ENCODE data around the gene RGS9.
"Not testable (repeated sequence)": the region's sequence is repeated elsewhere in the genome, so short reads cannot be mapped to it uniquely, and the experiment has no call there.

The RGS9 gene

DNA sequence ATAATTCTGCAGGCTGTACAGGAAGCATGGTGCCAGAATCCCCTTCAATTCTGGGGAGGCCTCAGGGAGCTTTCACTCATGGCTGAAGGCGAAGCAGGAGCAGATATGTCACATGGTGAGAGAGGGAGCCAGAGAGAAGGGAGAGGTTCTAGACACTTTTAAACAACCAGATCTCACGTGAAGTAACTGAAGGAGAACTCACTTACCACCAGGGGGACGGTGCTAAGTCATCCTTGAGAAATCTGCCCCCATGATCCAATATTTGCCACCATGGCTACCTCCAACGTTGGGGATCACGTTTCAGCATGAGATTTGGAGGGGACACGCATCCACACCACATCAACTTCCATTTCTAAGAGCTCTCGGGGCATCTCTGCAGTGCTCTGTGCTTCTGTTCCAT, 43.2 kb upstream of the RGS9 start:
- Histone ChIP-seq H3F3A (ENCODE audit: insufficient read depth, low read length) (no peaks in the 10 kb centered on the region), H3K27me3 (replicated peaks; ENCODE audit: insufficient read depth, low read length) (no peaks in the 10 kb centered on the region), H3K9me3 (replicated peaks; ENCODE audit: insufficient read depth, low read length) (no peaks in the 10 kb centered on the region), H3K4me3 (ENCODE audit: low read length) (no peak overlapping the region), H3K36me3 (replicated peaks; ENCODE audit: insufficient read depth, low read length) (no peaks in the 10 kb centered on the region), H4K20me1 (ENCODE audit: insufficient read depth, low read length) (no peaks in the 10 kb centered on the region), H3K4me1 (ENCODE audit: low read length) (no peaks in the 10 kb centered on the region), H3K9ac (ENCODE audit: low read length) (no peak overlapping the region), H2AFZ (ENCODE audit: low read length) (no peak overlapping the region), H3K79me2 (ENCODE audit: low read length) (no peaks in the 10 kb centered on the region), H3K27ac (ENCODE audit: low read length) (no peak overlapping the region), H3K4me2 (ENCODE audit: low read depth, low read length) (no peak overlapping the region), H3K9me2 (replicated peaks; ENCODE audit: insufficient read depth, low read length) (no peaks in the 10 kb centered on the region)
- TF ChIP-seq EZH2 (optimal IDR thresholded peaks at IDR 0.05; ENCODE audit: low read depth, low read length) (no peak), EZH2phosphoT487 (IDR thresholded peaks at IDR 0.05; ENCODE audit: low read length) (no peak)
- TF ChIP-seq, protein P1, sequence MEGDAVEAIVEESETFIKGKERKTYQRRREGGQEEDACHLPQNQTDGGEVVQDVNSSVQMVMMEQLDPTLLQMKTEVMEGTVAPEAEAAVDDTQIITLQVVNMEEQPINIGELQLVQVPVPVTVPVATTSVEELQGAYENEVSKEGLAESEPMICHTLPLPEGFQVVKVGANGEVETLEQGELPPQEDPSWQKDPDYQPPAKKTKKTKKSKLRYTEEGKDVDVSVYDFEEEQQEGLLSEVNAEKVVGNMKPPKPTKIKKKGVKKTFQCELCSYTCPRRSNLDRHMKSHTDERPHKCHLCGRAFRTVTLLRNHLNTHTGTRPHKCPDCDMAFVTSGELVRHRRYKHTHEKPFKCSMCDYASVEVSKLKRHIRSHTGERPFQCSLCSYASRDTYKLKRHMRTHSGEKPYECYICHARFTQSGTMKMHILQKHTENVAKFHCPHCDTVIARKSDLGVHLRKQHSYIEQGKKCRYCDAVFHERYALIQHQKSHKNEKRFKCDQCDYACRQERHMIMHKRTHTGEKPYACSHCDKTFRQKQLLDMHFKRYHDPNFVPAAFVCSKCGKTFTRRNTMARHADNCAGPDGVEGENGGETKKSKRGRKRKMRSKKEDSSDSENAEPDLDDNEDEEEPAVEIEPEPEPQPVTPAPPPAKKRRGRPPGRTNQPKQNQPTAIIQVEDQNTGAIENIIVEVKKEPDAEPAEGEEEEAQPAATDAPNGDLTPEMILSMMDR (IDR thresholded peaks at IDR 0.05; ENCODE audit: low read length), result no peak
- no peak for DNase-seq

DNA sequence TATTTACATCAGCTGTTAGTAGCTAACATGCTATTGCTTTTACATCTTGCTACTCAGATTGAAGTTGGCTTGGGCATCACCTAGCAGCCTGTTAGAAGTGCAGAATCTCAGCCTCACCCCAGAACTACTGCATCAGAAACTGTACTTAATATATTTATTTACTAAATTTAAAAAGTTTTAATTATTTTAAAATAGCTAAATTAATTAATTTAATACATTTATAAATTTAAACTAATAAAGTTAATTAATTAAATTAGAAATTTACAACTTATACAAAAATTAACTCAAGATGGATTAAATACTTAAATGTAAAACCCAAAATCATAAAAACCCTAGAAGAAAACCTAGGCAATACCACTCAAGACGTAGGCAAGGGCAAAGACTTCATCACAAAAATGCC, 41.7 kb upstream of the RGS9 start:
- no peaks in the 10 kb centered on the region for H3K4me1 ChIP-seq (ENCODE audit: low read length)
- TF ChIP-seq EZH2phosphoT487 (IDR thresholded peaks at IDR 0.05; ENCODE audit: low read length), result no peak
- no peak for TF ChIP-seq EZH2 (optimal IDR thresholded peaks at IDR 0.05; ENCODE audit: low read depth, low read length)
- TF ChIP-seq, protein P1 (IDR thresholded peaks at IDR 0.05; ENCODE audit: low read length), result no peak
- H4K20me1 ChIP-seq (ENCODE audit: insufficient read depth, low read length), result no peaks in the 10 kb centered on the region
- no peak for DNase-seq
- H3K4me3 ChIP-seq (ENCODE audit: low read length), result no peak overlapping the region
- no peaks in the 10 kb centered on the region for H3K9me2 ChIP-seq (replicated peaks; ENCODE audit: insufficient read depth, low read length)
- no peak overlapping the region for H2AFZ ChIP-seq (ENCODE audit: low read length)
- no peak overlapping the region for H3K4me2 ChIP-seq (ENCODE audit: low read depth, low read length)
- peaks cover 8% of the 10 kb centered on the region for H3F3A ChIP-seq (ENCODE audit: insufficient read depth, low read length)
- H3K9ac ChIP-seq (ENCODE audit: low read length), result no peak overlapping the region
- H3K27ac ChIP-seq (ENCODE audit: low read length), result no peak overlapping the region
- H3K79me2 ChIP-seq (ENCODE audit: low read length), result no peaks in the 10 kb centered on the region
- no peaks in the 10 kb centered on the region for H3K27me3 ChIP-seq (replicated peaks; ENCODE audit: insufficient read depth, low read length)
- no peaks in the 10 kb centered on the region for H3K9me3 ChIP-seq (replicated peaks; ENCODE audit: insufficient read depth, low read length)
- H3K36me3 ChIP-seq (replicated peaks; ENCODE audit: insufficient read depth, low read length), result no peaks in the 10 kb centered on the region

DNA sequence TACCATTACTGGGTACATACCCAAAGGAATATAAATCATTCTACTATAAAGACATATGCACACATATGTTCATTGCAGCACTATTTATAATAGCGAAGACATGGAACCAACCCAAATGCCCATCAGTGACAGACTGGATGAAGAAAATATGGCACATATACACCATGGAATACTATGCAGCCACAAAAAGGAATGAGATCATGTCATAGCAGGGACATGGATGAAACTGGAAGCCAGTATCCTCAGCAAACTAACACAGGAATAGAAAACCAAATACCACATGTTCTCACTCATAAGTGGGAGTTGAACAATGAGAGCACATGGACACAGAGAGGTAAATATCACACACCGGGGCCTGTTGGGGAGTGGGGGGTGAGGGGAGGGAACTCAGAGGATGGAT, 40.8 kb upstream of the RGS9 start:
- not testable (repeated sequence) for H3K9ac ChIP-seq (ENCODE audit: low read length); H4K20me1 ChIP-seq (ENCODE audit: insufficient read depth, low read length); H3K4me1 ChIP-seq (ENCODE audit: low read length); H3K79me2 ChIP-seq (ENCODE audit: low read length); DNase-seq; H3K36me3 ChIP-seq (replicated peaks; ENCODE audit: insufficient read depth, low read length); H3K9me3 ChIP-seq (replicated peaks; ENCODE audit: insufficient read depth, low read length); H3K4me2 ChIP-seq (ENCODE audit: low read depth, low read length); H3K27ac ChIP-seq (ENCODE audit: low read length); H3K9me2 ChIP-seq (replicated peaks; ENCODE audit: insufficient read depth, low read length); H3K27me3 ChIP-seq (replicated peaks; ENCODE audit: insufficient read depth, low read length); H3K4me3 ChIP-seq (ENCODE audit: low read length); H3F3A ChIP-seq (ENCODE audit: insufficient read depth, low read length); H2AFZ ChIP-seq (ENCODE audit: low read length)

DNA sequence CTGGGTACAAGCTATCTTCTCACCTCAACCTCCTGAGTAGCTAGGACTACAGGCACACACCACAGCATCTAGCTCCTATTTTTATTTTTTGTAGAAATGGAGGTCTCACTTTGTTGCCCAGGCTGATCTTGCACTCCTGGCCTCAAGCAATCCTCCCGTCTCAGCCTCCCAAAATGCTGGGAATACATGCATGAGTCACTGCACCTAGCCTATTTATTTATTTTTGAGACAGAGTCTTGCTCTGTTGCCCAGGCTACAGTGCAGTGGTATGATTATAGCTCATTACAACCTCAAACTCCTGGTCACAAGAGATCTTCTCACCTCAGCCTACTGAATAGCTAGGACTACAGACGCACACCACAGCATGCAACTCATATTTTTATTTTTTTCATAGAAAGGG, 40.1 kb upstream of the RGS9 start:
- Histone ChIP-seq H3K79me2 (ENCODE audit: low read length) (no peaks in the 10 kb centered on the region), H2AFZ (ENCODE audit: low read length) (no peak overlapping the region), H4K20me1 (ENCODE audit: insufficient read depth, low read length) (no peaks in the 10 kb centered on the region), H3F3A (ENCODE audit: insufficient read depth, low read length) (peaks cover 8% of the 10 kb centered on the region), H3K27me3 (replicated peaks; ENCODE audit: insufficient read depth, low read length) (no peaks in the 10 kb centered on the region), H3K9me2 (replicated peaks; ENCODE audit: insufficient read depth, low read length) (no peaks in the 10 kb centered on the region), H3K27ac (ENCODE audit: low read length) (no peak overlapping the region), H3K9me3 (replicated peaks; ENCODE audit: insufficient read depth, low read length) (no peaks in the 10 kb centered on the region), H3K36me3 (replicated peaks; ENCODE audit: insufficient read depth, low read length) (no peaks in the 10 kb centered on the region), H3K4me1 (ENCODE audit: low read length) (no peaks in the 10 kb centered on the region), H3K4me3 (ENCODE audit: low read length) (no peak overlapping the region), H3K9ac (ENCODE audit: low read length) (no peak overlapping the region), H3K4me2 (ENCODE audit: low read depth, low read length) (no peak overlapping the region)
- no peak for DNase-seq
- no peak for TF ChIP-seq EZH2 (optimal IDR thresholded peaks at IDR 0.05; ENCODE audit: low read depth, low read length)
- TF ChIP-seq, protein P1 (IDR thresholded peaks at IDR 0.05; ENCODE audit: low read length), result no peak
- no peak for TF ChIP-seq EZH2phosphoT487 (IDR thresholded peaks at IDR 0.05; ENCODE audit: low read length)

Measured in MM.1S (cell line).